Keratinocyte (primary cell): ENCODE measurements around the gene GMCL1. TPM values are rescaled to one million over a fixed set of nuclear protein-coding genes. Genes with fewer than 3 reads are reported as not detected.

Experiments
- DNase-seq: peaks from one replicate; pipeline ENCODE4 v3.0.0-alpha.2; 2011; ENCODE audit warnings: low read depth, missing footprints, low spot score
- FAIRE-seq: peaks from 2 replicates; lab custom pipeline; 2011; peaks lifted over from hg19 to GRCh38; lab: Jason Lieb, UNC
- H2AFZ ChIP-seq: 2 replicates; pipeline ENCODE4 v1.6.0; 2012; ENCODE audit warnings: low read length, control low read depth, inconsistent platforms; ENCODE audit not compliant: control insufficient read depth
- H3K27ac ChIP-seq: 2 replicates; pipeline ENCODE4 v1.5.1; 2011; ENCODE audit warnings: low read length; ENCODE audit not compliant: control insufficient read depth, insufficient read depth
- H3K27me3 ChIP-seq: 3 replicates; pipeline ENCODE4 v1.6.0; 2011; ENCODE audit warnings: low read length; ENCODE audit not compliant: control insufficient read depth, insufficient read depth; ENCODE audit errors: extremely low read depth
- H3K36me3 ChIP-seq, 2 experiments: 2 replicates in 1 of 2; 3 replicates in 1 of 2; pipeline ENCODE4 v1.5.1; 2011; ENCODE audit warnings: low read length in 2 of 2, mild to moderate bottlenecking in 1 of 2; ENCODE audit not compliant: control insufficient read depth in 2 of 2, insufficient read depth in 2 of 2; ENCODE audit errors: extremely low read depth in 1 of 2
- H3K4me1 ChIP-seq: 3 replicates; pipeline ENCODE4 v1.5.1; 2011; ENCODE audit warnings: low read length; ENCODE audit not compliant: control insufficient read depth, insufficient read depth; ENCODE audit errors: extremely low read depth
- H3K4me2 ChIP-seq: 3 replicates; pipeline ENCODE4 v1.6.0; 2011; ENCODE audit warnings: low read depth, low read length; ENCODE audit not compliant: control insufficient read depth, insufficient read depth; ENCODE audit errors: extremely low read depth
- H3K4me3 ChIP-seq, 3 experiments: fragments of 200-600 bp in 1 of 3; sonication (generic) in 1 of 3; 2 replicates in 2 of 3; 3 replicates in 1 of 3; pipeline ENCODE4 v1.5.1; 2011 to 2016; ENCODE audit warnings: low read length in 3 of 3, mild to moderate bottlenecking in 3 of 3, control low read depth in 2 of 3, inconsistent platforms in 1 of 3, low read depth in 1 of 3, mixed read lengths in 1 of 3, mixed run types in 1 of 3, moderate library complexity in 1 of 3; ENCODE audit not compliant: control insufficient read depth in 2 of 3, insufficient read depth in 2 of 3; ENCODE audit errors: extremely low read depth in 1 of 3
- H3K79me2 ChIP-seq: 2 replicates; pipeline ENCODE4 v1.6.0; 2012; ENCODE audit warnings: low read length; ENCODE audit not compliant: control insufficient read depth, insufficient read depth
- H3K9ac ChIP-seq: 3 replicates; pipeline ENCODE4 v1.6.0; 2011; ENCODE audit warnings: low read length; ENCODE audit not compliant: control insufficient read depth, insufficient read depth; ENCODE audit errors: extremely low read depth
- H3K9me1 ChIP-seq: 3 replicates; pipeline ENCODE4 v1.6.0; 2011; ENCODE audit warnings: low read length; ENCODE audit not compliant: control insufficient read depth, insufficient read depth; ENCODE audit errors: extremely low read depth
- H3K9me3 ChIP-seq: 2 replicates; pipeline ENCODE4 v1.5.1; 2012; ENCODE audit warnings: low read depth, low read length; ENCODE audit not compliant: control insufficient read depth
- H4K20me1 ChIP-seq: 3 replicates; pipeline ENCODE4 v1.6.0; 2011; ENCODE audit warnings: low read length; ENCODE audit not compliant: control insufficient read depth, insufficient read depth; ENCODE audit errors: extremely low read depth
- CTCF ChIP-seq, 3 experiments: IDR thresholded peaks in 1 of 3; conservative IDR thresholded peaks in 1 of 3; optimal IDR thresholded peaks in 1 of 3; 2 replicates in 2 of 3; 3 replicates in 1 of 3; pipeline versions ENCODE3 to v1.5.1; 2011; ENCODE audit warnings: low read length in 3 of 3, mild to moderate bottlenecking in 3 of 3, moderate library complexity in 2 of 3, control low read depth in 1 of 3, inconsistent platforms in 1 of 3; ENCODE audit not compliant: insufficient read depth in 2 of 3; ENCODE audit errors: extremely low read depth in 1 of 3
- EZH2 ChIP-seq: IDR thresholded peaks from one replicate; pipeline ENCODE4 v1.6.1; 2012; ENCODE audit warnings: inconsistent platforms, mild to moderate bottlenecking, low read length, moderate library complexity
- dilution Hi-C: fragments of 300-500 bp; cut with MboI; formaldehyde crosslinking; loops from one replicate; pipeline ENCODE4 v1.7.0; 2020; ENCODE audit warnings: low sequenced_read_pairs; ENCODE audit not compliant: extremely low pct_ligation_motif_present
- polyA plus RNA-seq, 5 experiments: library from polyadenylated mRNA; depleted of rRNA in 3 of 5; stranded (reverse) in 3 of 5; stranded (forward) in 1 of 5; unstranded in 1 of 5; fragments of >200 nt; gene quantifications; 1 replicate in 1 of 5; 2 replicates in 3 of 5; 3 replicates in 1 of 5; pipeline versions ENCODE4 v1.2.1 to v1.2.3, GENCODE V29; 2011 to 2012; ENCODE audit warnings: missing spikeins in 2 of 5, low read depth in 1 of 5, low replicate concordance in 1 of 5
- small RNA-seq, 3 experiments: library from RNA; depleted of rRNA; stranded (forward); fragments of <200 nt; gene quantifications; one replicate each; pipeline ENCODE3, GENCODE V24; 2012; ENCODE audit warnings: low read depth in 3 of 3, low replicate concordance in 1 of 3; ENCODE audit not compliant: insufficient read length in 3 of 3

The GMCL1 gene
- polyA plus RNA-seq, 1 donor (not counting 4 experiments of a cell fraction or from before 2014, with no cell fraction given): 7.5 TPM

GRCh38 chr2:69923116-69923515, 93.7 kb downstream of the GMCL1 start:
- H3K27me3 ChIP-seq: no peaks in the 10 kb centered on the region
- no peak overlapping the region for H3K27ac ChIP-seq
- H3K9ac ChIP-seq: no peak overlapping the region
- dilution Hi-C loops: no loop called here
- DNase-seq (no peak), FAIRE-seq (no peak)
- H3K79me2 ChIP-seq: no peaks in the 10 kb centered on the region
- H3K4me3 ChIP-seq: no peak overlapping the region
- no peaks in the 10 kb centered on the region for H4K20me1 ChIP-seq
- no peaks in the 10 kb centered on the region for H3K9me1 ChIP-seq
- no peaks in the 10 kb centered on the region for H3K9me3 ChIP-seq
- TF ChIP-seq EZH2: no peak
- TF ChIP-seq CTCF (optimal IDR thresholded peaks at IDR 0.05 in 1 of 3, IDR thresholded peaks at IDR 0.05 in 1 of 3, conservative IDR thresholded peaks at IDR 0.05 in 1 of 3; ENCODE audit: extremely low read depth in 1 of 3, insufficient read depth in 2 of 3, low read length in 3 of 3): no peak
- H3K4me1 ChIP-seq: peaks cover 8% of the 10 kb centered on the region
- H3K4me2 ChIP-seq: no peak overlapping the region
- no peak overlapping the region for H2AFZ ChIP-seq
- peaks cover 18 to 39% of the 10 kb centered on the region in 2 experiments for H3K36me3 ChIP-seq

GRCh38 chr2:69926849-69927515, 97.5 kb downstream of the GMCL1 start:
- H3K27ac ChIP-seq: no peak overlapping the region
- peaks cover 12 to 27% of the 10 kb centered on the region in 2 experiments for H3K36me3 ChIP-seq
- H3K79me2 ChIP-seq: no peaks in the 10 kb centered on the region
- H3K4me2 ChIP-seq: no peak overlapping the region
- no peaks in the 10 kb centered on the region for H3K9me1 ChIP-seq
- no peak overlapping the region for H3K9ac ChIP-seq
- FAIRE-seq (peak; percentile 56), DNase-seq (no peak)
- no peak overlapping the region for H3K4me3 ChIP-seq
- no peaks in the 10 kb centered on the region for H4K20me1 ChIP-seq
- peaks cover 6% of the 10 kb centered on the region for H3K4me1 ChIP-seq
- no peaks in the 10 kb centered on the region for H3K9me3 ChIP-seq
- no peak overlapping the region for H2AFZ ChIP-seq
- dilution Hi-C loops: no loop called here
- TF ChIP-seq CTCF (optimal IDR thresholded peaks at IDR 0.05 in 1 of 3, IDR thresholded peaks at IDR 0.05 in 1 of 3, conservative IDR thresholded peaks at IDR 0.05 in 1 of 3; ENCODE audit: extremely low read depth in 1 of 3, insufficient read depth in 2 of 3, low read length in 3 of 3) (no peak), EZH2 (no peak)
- H3K27me3 ChIP-seq: no peaks in the 10 kb centered on the region

Small RNA genes lying within 50 kb of the gene (small RNA-seq; reads per million reads assigned to genes)
- gene RPL23AP92: 0 reads per million in 3 experiments

Other genes with a start within 250 kb of the GMCL1 start
- 9.3 to 31.8 TPM (median 12.3 TPM) in 3 replicates for gene AAK1, start 185.9 kb upstream of the GMCL1 start, polyA plus RNA-seq
- 143 to 268 TPM (median 209 TPM) in 3 replicates for gene ANXA4, start 87.5 kb upstream of the GMCL1 start, polyA plus RNA-seq
- 21.5 to 41.1 TPM (median 35.7 TPM) in 3 replicates for gene SNRNP27, start 64.3 kb downstream of the GMCL1 start, polyA plus RNA-seq
- gene MXD1, start 85.4 kb downstream of the GMCL1 start, polyA plus RNA-seq: 7.8 to 15.9 TPM (median 14.6 TPM) in 3 replicates
- 0.44 to 3.4 TPM (median 1.5 TPM) in 3 replicates for gene ASPRV1, start 132.0 kb downstream of the GMCL1 start, polyA plus RNA-seq